IMR-90 (cell line): ENCODE results near the gene ERMAP.

ENCODE experiments used
- CEBPB ChIP-seq: IDR thresholded peaks from 2 replicates; pipeline ENCODE4 v1.6.1; 2012; ENCODE audit warnings: low read depth, low read length, improper control_type of control experiment
- CHD1 ChIP-seq: IDR thresholded peaks from 2 replicates; pipeline ENCODE4 v1.6.1; 2012; ENCODE audit warnings: low read depth, low read length, improper control_type of control experiment
- CTCF ChIP-seq: conservative IDR thresholded peaks from 2 replicates; pipeline ENCODE4 v1.5.1; 2012; ENCODE audit warnings: mild to moderate bottlenecking, low read depth, low read length, improper control_type of control experiment
- FOS ChIP-seq: fragments of 150-350 bp; IDR thresholded peaks from 2 replicates; pipeline ENCODE4 v1.6.1; 2016; ENCODE audit warnings: low read depth, low read length
- MAFK ChIP-seq: IDR thresholded peaks from 2 replicates; pipeline ENCODE4 v1.6.1; 2012; ENCODE audit warnings: low read depth, low read length, improper control_type of control experiment
- MXI1 ChIP-seq: IDR thresholded peaks from 2 replicates; pipeline ENCODE4 v1.6.1; 2012; ENCODE audit warnings: low read depth, mild to moderate bottlenecking, low read length, moderate library complexity, borderline replicate concordance
- POLR2A ChIP-seq: IDR thresholded peaks from 2 replicates; pipeline ENCODE4 v1.6.1; 2012; ENCODE audit warnings: mild to moderate bottlenecking, low read depth, low read length
- RCOR1 ChIP-seq: IDR thresholded peaks from 2 replicates; pipeline ENCODE4 v1.6.1; 2012; ENCODE audit warnings: mild to moderate bottlenecking, low read length, improper control_type of control experiment; ENCODE audit not compliant: insufficient replicate concordance
- RFX5 ChIP-seq: IDR thresholded peaks from 2 replicates; pipeline ENCODE4 v1.8.0; 2012; ENCODE audit warnings: low read depth, mild to moderate bottlenecking, low read length, moderate library complexity
- SMC3 ChIP-seq: fragments of 150-350 bp; IDR thresholded peaks from 2 replicates; pipeline ENCODE4 v1.6.1; 2016; ENCODE audit warnings: low read depth, mild to moderate bottlenecking, antibody characterized with exemption, low read length, moderate library complexity

GRCh38 chr1:42784946-42785693 is 31.8 kb upstream of the ERMAP start, which contains the start of gene TMEM269:
- TF ChIP-seq CHD1 (no peak), CTCF (no peak), POLR2A (no peak), CEBPB (no peak), RFX5 (no peak), FOS (no peak), MAFK (no peak), MXI1 (no peak), SMC3 (no peak), RCOR1 (no peak)
